GM19240 (cell line): ENCODE measurements around the gene GXYLT2.
A peak's percentile ranks its signal among the peaks of the same experiment; 100 is the strongest.

Experiments
- DNase-seq: peaks from one replicate; pipeline ENCODE4 v3.0.0; 2011; ENCODE audit warnings: low spot score; ENCODE audit not compliant: insufficient read length

GXYLT2 gene

GRCh38 chr3:72930754-72931153 lies 42.9 kb downstream of the GXYLT2 start:
- no peak for DNase-seq

GRCh38 chr3:72932416-72932815 lies 44.6 kb downstream of the GXYLT2 start:
- DNase-seq, result no peak

GRCh38 chr3:72938471-72939265 lies 50.8 kb downstream of the GXYLT2 start:
- peak; percentile 31 for DNase-seq

- DNase-seq, result no peak
Measured at GRCh38 chr3:72941245-72941644, 53.4 kb downstream of the GXYLT2 start.

GRCh38 chr3:72942427-72942826 lies 54.6 kb downstream of the GXYLT2 start:
- no peak for DNase-seq

- DNase-seq, result no peak
Measured at GRCh38 chr3:72944696-72945095, 56.9 kb downstream of the GXYLT2 start.

GRCh38 chr3:72947715-72948490 lies 60.1 kb downstream of the GXYLT2 start:
- DNase-seq, result no peak

- DNase-seq, result no peak
Measured at GRCh38 chr3:72949016-72949415, 61.2 kb downstream of the GXYLT2 start.

- DNase-seq, result no peak
Measured at GRCh38 chr3:72950372-72950771, 62.5 kb downstream of the GXYLT2 start.

- DNase-seq, result no peak
Measured at GRCh38 chr3:72950801-72951200, 63.0 kb downstream of the GXYLT2 start.

GRCh38 chr3:72951259-72951722 lies 63.4 kb downstream of the GXYLT2 start:
- no peak for DNase-seq

GRCh38 chr3:72953325-72953956 lies 65.6 kb downstream of the GXYLT2 start:
- DNase-seq, result no peak

GRCh38 chr3:72957297-72957696 lies 69.5 kb downstream of the GXYLT2 start:
- DNase-seq, result no peak

- DNase-seq, result no peak
Measured at GRCh38 chr3:72959336-72959735, 71.5 kb downstream of the GXYLT2 start.

- no peak for DNase-seq
Measured at GRCh38 chr3:72960812-72961518, 73.1 kb downstream of the GXYLT2 start.

GRCh38 chr3:72961752-72962151 lies 73.9 kb downstream of the GXYLT2 start:
- DNase-seq, result no peak

- DNase-seq, result no peak
Measured at GRCh38 chr3:72962317-72962716, 74.5 kb downstream of the GXYLT2 start.

GRCh38 chr3:72964633-72965032 lies 76.8 kb downstream of the GXYLT2 start:
- no peak for DNase-seq

- no peak for DNase-seq
Measured at GRCh38 chr3:72968266-72968664, 80.4 kb downstream of the GXYLT2 start.

GRCh38 chr3:72969766-72970165 lies 81.9 kb downstream of the GXYLT2 start:
- DNase-seq, result no peak

GRCh38 chr3:72970942-72971341 lies 83.1 kb downstream of the GXYLT2 start:
- no peak for DNase-seq

GRCh38 chr3:72972706-72973030 lies 84.8 kb downstream of the GXYLT2 start:
- no peak for DNase-seq
